ENCODE measurements around the gene ADORA2B. TPM values are rescaled to one million over a fixed set of nuclear protein-coding genes. Genes with fewer than 3 reads are reported as not detected.

The ADORA2B gene
- total RNA-seq, 4 donors from 2014 or later: 41.4 to 68.9 (median 52.0) TPM

GRCh38 chr17:15945527-15946191 is 729 bp downstream of the ADORA2B start:
- intact Hi-C loops (cut with DNase I; ENCODE audit: low total_unique reads): no loop called here
- WGBS, 2 donors (ENCODE audit: low coverage in 1 of 2): 6% methylated on average over 58 of the region's 64 CpGs; no CpG with 5 or more reads in 1 of the 2 donors

GRCh38 chr17:15946611-15947120 is 1.7 kb downstream of the ADORA2B start:
- DNase-seq: peak; percentile 47
- in situ Hi-C loops (cut with MboI; ENCODE audit: low pct_ligation_motif_present in 1 of 4, low pct_unique_long_range_greater_than_20kb in 1 of 4, low sequenced_read_pairs in 3 of 4): loop anchor here in 3 of 4 donors (10.0 to 25.0 kb wide), 2 partner anchors 48 to 109 kb away; partner anchors contain the start of genes TTC19 (in 2 of the 3) and ZSWIM7 (in 2 of the 3)

More at GRCh38 chr17:15945527-15946191, 729 bp downstream of the ADORA2B start:
- peaks cover 0 to 46% (median 44%) of the 10 kb centered on the region in 4 donors for H3K4me1 ChIP-seq
- H3K9me3 ChIP-seq: no peaks in the 10 kb centered on the region
- peaks cover 10% of the 10 kb centered on the region for H3K27me3 ChIP-seq
- H3K27ac ChIP-seq: peak overlapping the region; percentile 87 to 89 (median 89)
- peak; percentile 36 for DNase-seq
- H3K4me3 ChIP-seq: peak overlapping the region; percentile 35 to 76 (median 60)
- in situ Hi-C loops (cut with MboI; ENCODE audit: low pct_ligation_motif_present in 1 of 4, low pct_unique_long_range_greater_than_20kb in 1 of 4, low sequenced_read_pairs in 3 of 4): loop anchor here in 3 of 4 donors (10.0 to 25.0 kb wide), 2 partner anchors 49 to 108 kb away; partner anchors contain the start of genes TTC19 (in 2 of the 3) and ZSWIM7 (in 2 of the 3)
- no peaks in the 10 kb centered on the region for H3K36me3 ChIP-seq
- TF ChIP-seq EP300 (IDR thresholded peaks at IDR 0.05; ENCODE audit: low read depth) (no peak), POLR2AphosphoS5 (IDR thresholded peaks at IDR 0.05) (peak in 1 of 3 donors; percentile 12), CTCF (IDR thresholded peaks at IDR 0.05) (no peak), POLR2A (IDR thresholded peaks at IDR 0.05) (peak; percentile 13)

GRCh38 chr17:15947271-15947670 is 2.3 kb downstream of the ADORA2B start:
- intact Hi-C loops (cut with DNase I; ENCODE audit: low total_unique reads) (no loop called here), in situ Hi-C loops (cut with MboI; ENCODE audit: low pct_ligation_motif_present in 1 of 4, low pct_unique_long_range_greater_than_20kb in 1 of 4, low sequenced_read_pairs in 3 of 4) (loop anchor here in 3 of 4 donors (10.0 to 25.0 kb wide), 2 partner anchors 48 to 110 kb away; partner anchors contain the start of genes TTC19 (in 2 of the 3) and ZSWIM7 (in 2 of the 3))
- peaks cover 0 to 52% (median 44%) of the 10 kb centered on the region in 4 donors for H3K4me1 ChIP-seq
- WGBS, 2 donors (ENCODE audit: low coverage in 1 of 2): 51% methylated on average over 3 of the region's 3 CpGs; no CpG with 5 or more reads in 1 of the 2 donors
- H3K27ac ChIP-seq: peak overlapping the region; percentile 87 to 89 (median 89)
- TF ChIP-seq POLR2AphosphoS5 (IDR thresholded peaks at IDR 0.05) (peak in 2 of 3 donors; percentile 21 to 41), EP300 (IDR thresholded peaks at IDR 0.05; ENCODE audit: low read depth) (no peak), POLR2A (IDR thresholded peaks at IDR 0.05) (peak; percentile 26)
- H3K9me3 ChIP-seq: no peaks in the 10 kb centered on the region
- peaks cover 10% of the 10 kb centered on the region for H3K27me3 ChIP-seq
- H3K4me3 ChIP-seq: no peak overlapping the region
- peak; percentile 72 for DNase-seq
- H3K36me3 ChIP-seq: no peaks in the 10 kb centered on the region

More at GRCh38 chr17:15946611-15947120, 1.7 kb downstream of the ADORA2B start:
- intact Hi-C loops (cut with DNase I; ENCODE audit: low total_unique reads): no loop called here
- peaks cover 10% of the 10 kb centered on the region for H3K27me3 ChIP-seq
- peak overlapping the region; percentile 87 to 89 (median 89) for H3K27ac ChIP-seq
- WGBS, 2 donors (ENCODE audit: low coverage in 1 of 2): 24 to 44% methylated on average over 3 to 9 of the region's 9 CpGs
- TF ChIP-seq POLR2AphosphoS5 (IDR thresholded peaks at IDR 0.05) (peak in 1 of 3 donors; percentile 15), CTCF (IDR thresholded peaks at IDR 0.05) (no peak)
- peak overlapping the region in 2 of 4 donors; percentile 35 to 76 for H3K4me3 ChIP-seq
- no peaks in the 10 kb centered on the region for H3K36me3 ChIP-seq
- peaks cover 0 to 49% (median 44%) of the 10 kb centered on the region in 4 donors for H3K4me1 ChIP-seq
- no peaks in the 10 kb centered on the region for H3K9me3 ChIP-seq

GRCh38 chr17:15947976-15948752 is 3.2 kb downstream of the ADORA2B start:
- in situ Hi-C loops (cut with MboI; ENCODE audit: low pct_ligation_motif_present in 1 of 4, low pct_unique_long_range_greater_than_20kb in 1 of 4, low sequenced_read_pairs in 3 of 4) (loop anchor here in 3 of 4 donors (10.0 to 25.0 kb wide), 2 partner anchors 47 to 111 kb away; partner anchors contain the start of genes TTC19 (in 2 of the 3) and ZSWIM7 (in 2 of the 3)), intact Hi-C loops (cut with DNase I; ENCODE audit: low total_unique reads) (no loop called here)

More at GRCh38 chr17:15947976-15948752, 3.2 kb downstream of the ADORA2B start:
- 44% methylated on average over 12 of the region's 16 CpGs; no CpG with 5 or more reads in 1 of the 2 donors for WGBS, 2 donors (ENCODE audit: low coverage in 1 of 2)
- DNase-seq: peak; percentile 70
- Histone ChIP-seq H3K4me1 (peaks cover 0 to 52% (median 44%) of the 10 kb centered on the region in 4 donors), H3K27ac (peak overlapping the region; percentile 87 to 89 (median 89)), H3K9me3 (no peaks in the 10 kb centered on the region), H3K36me3 (no peaks in the 10 kb centered on the region), H3K27me3 (peaks cover 10% of the 10 kb centered on the region), H3K4me3 (no peak overlapping the region)
- peak in 2 of 3 donors; percentile 66 to 72 for TF ChIP-seq POLR2AphosphoS5 (IDR thresholded peaks at IDR 0.05)
- TF ChIP-seq POLR2A (IDR thresholded peaks at IDR 0.05): peak; percentile 44
- TF ChIP-seq EP300 (IDR thresholded peaks at IDR 0.05; ENCODE audit: low read depth): no peak
- no peak for TF ChIP-seq CTCF (IDR thresholded peaks at IDR 0.05)
